HAP-1 (cell line): Measurements from ENCODE around the gene PEX14.

Source experiments
- DNase-seq, 2 experiments: peaks; one replicate each; pipeline ENCODE4 v3.0.0-alpha.2; 2016 to 2020; ENCODE audit warnings: low spot score in 2 of 2
- H3K27me3 ChIP-seq: fragments of 250-450 bp; sonication (Bioruptor Pico); 2 replicates; pipeline ENCODE4 v1.5.1; 2020; ENCODE audit warnings: low read depth, mild to moderate bottlenecking, moderate library complexity
- H3K36me3 ChIP-seq: fragments of 250-450 bp; sonication (Bioruptor Pico); replicated peaks from 2 replicates; pipeline ENCODE4 v1.5.1; 2020; ENCODE audit warnings: mild to moderate bottlenecking
- H3K4me1 ChIP-seq: fragments of 250-450 bp; sonication (Bioruptor Pico); 2 replicates; pipeline ENCODE4 v1.5.1; 2020; ENCODE audit warnings: mild to moderate bottlenecking
- H3K4me3 ChIP-seq: fragments of 250-450 bp; sonication (Bioruptor Pico); 2 replicates; pipeline ENCODE4 v1.5.1; 2020; ENCODE audit warnings: mild to moderate bottlenecking, moderate library complexity
- H3K9me3 ChIP-seq: fragments of 250-450 bp; sonication (Bioruptor Pico); 2 replicates; pipeline ENCODE4 v1.5.1; 2020; ENCODE audit warnings: mild to moderate bottlenecking, moderate library complexity
- in situ Hi-C: fragments of 300-500 bp; cut with MboI; formaldehyde crosslinking; loops from 3 replicates; pipeline ENCODE4 v1.14.3; 2020; ENCODE audit warnings: low sequenced_read_pairs, inconsistent platforms, mixed read lengths

PEX14 gene

GRCh38 chr1:10538646-10539355 lies 64.1 kb downstream of the PEX14 start:
- H3K9me3 ChIP-seq, result no peaks in the 10 kb centered on the region
- no peak overlapping the region for H3K4me3 ChIP-seq
- DNase-seq, result no peak
- no peaks in the 10 kb centered on the region for H3K4me1 ChIP-seq
- peaks cover 11% of the 10 kb centered on the region; the same call in 1 of the 2 replicates for H3K36me3 ChIP-seq
- H3K27me3 ChIP-seq, result no peaks in the 10 kb centered on the region
- in situ Hi-C loops, result no loop called here

- no peak overlapping the region for H3K4me3 ChIP-seq
- in situ Hi-C loops, result no loop called here
- no peaks in the 10 kb centered on the region for H3K4me1 ChIP-seq
- H3K9me3 ChIP-seq, result no peaks in the 10 kb centered on the region
- H3K27me3 ChIP-seq, result no peaks in the 10 kb centered on the region
- DNase-seq, result no peak
- H3K36me3 ChIP-seq, result peaks cover 11% of the 10 kb centered on the region; the same call in 1 of the 2 replicates
Measured at GRCh38 chr1:10539411-10540043, 64.8 kb downstream of the PEX14 start.

- DNase-seq, result no peak
- H3K27me3 ChIP-seq, result no peaks in the 10 kb centered on the region
- in situ Hi-C loops, result no loop called here
- peaks cover 11% of the 10 kb centered on the region; the same call in 1 of the 2 replicates for H3K36me3 ChIP-seq
- no peaks in the 10 kb centered on the region for H3K4me1 ChIP-seq
- no peaks in the 10 kb centered on the region for H3K9me3 ChIP-seq
- H3K4me3 ChIP-seq, result no peak overlapping the region
Measured at GRCh38 chr1:10540277-10541005, 65.7 kb downstream of the PEX14 start.

GRCh38 chr1:10541286-10541685 lies 66.5 kb downstream of the PEX14 start:
- peaks cover 11% of the 10 kb centered on the region; the same call in 1 of the 2 replicates for H3K36me3 ChIP-seq
- H3K9me3 ChIP-seq, result no peaks in the 10 kb centered on the region
- in situ Hi-C loops, result no loop called here
- no peaks in the 10 kb centered on the region for H3K4me1 ChIP-seq
- no peaks in the 10 kb centered on the region for H3K27me3 ChIP-seq
- DNase-seq, result no peak
- no peak overlapping the region for H3K4me3 ChIP-seq

GRCh38 chr1:10544239-10544638 lies 69.5 kb downstream of the PEX14 start:
- H3K4me1 ChIP-seq, result no peaks in the 10 kb centered on the region
- H3K27me3 ChIP-seq, result no peaks in the 10 kb centered on the region
- peaks cover 5% of the 10 kb centered on the region; the same call in 1 of the 2 replicates for H3K36me3 ChIP-seq
- no peak overlapping the region for H3K4me3 ChIP-seq
- no peak for DNase-seq
- no peaks in the 10 kb centered on the region for H3K9me3 ChIP-seq
- in situ Hi-C loops, result no loop called here

- Histone ChIP-seq H3K9me3 (no peaks in the 10 kb centered on the region), H3K4me1 (no peaks in the 10 kb centered on the region), H3K4me3 (no peak overlapping the region), H3K36me3 (no peaks in the 10 kb centered on the region; the same call in 1 of the 2 replicates), H3K27me3 (no peaks in the 10 kb centered on the region)
- no peak for DNase-seq
- in situ Hi-C loops, result no loop called here
Measured at GRCh38 chr1:10546896-10547295, 72.1 kb downstream of the PEX14 start.

- no peak for DNase-seq
- in situ Hi-C loops, result no loop called here
- Histone ChIP-seq H3K36me3 (no peaks in the 10 kb centered on the region), H3K9me3 (no peaks in the 10 kb centered on the region), H3K27me3 (no peaks in the 10 kb centered on the region), H3K4me1 (no peaks in the 10 kb centered on the region), H3K4me3 (no peak overlapping the region)
Measured at GRCh38 chr1:10549904-10550664, 75.3 kb downstream of the PEX14 start.

GRCh38 chr1:10553118-10553517 lies 78.4 kb downstream of the PEX14 start:
- Histone ChIP-seq H3K4me3 (no peak overlapping the region), H3K36me3 (no peaks in the 10 kb centered on the region), H3K4me1 (peaks cover 3% of the 10 kb centered on the region; the same call in 1 of the 2 replicates), H3K9me3 (no peaks in the 10 kb centered on the region; the same call in 1 of the 2 replicates), H3K27me3 (no peaks in the 10 kb centered on the region)
- DNase-seq, result peak in 1 of 2 experiments; percentile 40
- in situ Hi-C loops, result no loop called here

- H3K4me3 ChIP-seq, result no peak overlapping the region
- no peaks in the 10 kb centered on the region; the same call in 1 of the 2 replicates for H3K9me3 ChIP-seq
- in situ Hi-C loops, result no loop called here
- no peak for DNase-seq
- H3K4me1 ChIP-seq, result peaks cover 3% of the 10 kb centered on the region; the same call in 1 of the 2 replicates
- no peaks in the 10 kb centered on the region for H3K27me3 ChIP-seq
- no peaks in the 10 kb centered on the region for H3K36me3 ChIP-seq
Measured at GRCh38 chr1:10555635-10556429, 81.1 kb downstream of the PEX14 start.

- no peak overlapping the region for H3K4me3 ChIP-seq
- in situ Hi-C loops, result no loop called here
- no peaks in the 10 kb centered on the region for H3K36me3 ChIP-seq
- peaks cover 3% of the 10 kb centered on the region for H3K4me1 ChIP-seq
- no peak for DNase-seq
- H3K9me3 ChIP-seq, result no peaks in the 10 kb centered on the region; the same call in 1 of the 2 replicates
- no peaks in the 10 kb centered on the region for H3K27me3 ChIP-seq
Measured at GRCh38 chr1:10556430-10557005, 81.8 kb downstream of the PEX14 start.

- H3K36me3 ChIP-seq, result no peaks in the 10 kb centered on the region
- in situ Hi-C loops, result no loop called here
- no peak overlapping the region for H3K4me3 ChIP-seq
- no peaks in the 10 kb centered on the region; the same call in 1 of the 2 replicates for H3K9me3 ChIP-seq
- H3K27me3 ChIP-seq, result no peaks in the 10 kb centered on the region
- peaks cover 3% of the 10 kb centered on the region for H3K4me1 ChIP-seq
- no peak for DNase-seq
Measured at GRCh38 chr1:10557714-10558113, 83.0 kb downstream of the PEX14 start.

- Histone ChIP-seq H3K36me3 (no peaks in the 10 kb centered on the region), H3K4me3 (no peak overlapping the region), H3K27me3 (no peaks in the 10 kb centered on the region), H3K4me1 (peaks cover 3% of the 10 kb centered on the region), H3K9me3 (no peaks in the 10 kb centered on the region; the same call in 1 of the 2 replicates)
- in situ Hi-C loops, result no loop called here
- no peak for DNase-seq
Measured at GRCh38 chr1:10559386-10559785, 84.6 kb downstream of the PEX14 start.
